Mucosa of rectum (tissue), 2 donors: ENCODE results near the gene EME2.

ENCODE experiments used
- H3K27ac ChIP-seq, 2 donors: one replicate each; pipeline ENCODE4 v1.7.0; 2013; ENCODE audit warnings: inconsistent platforms in 2 of 2, low read depth in 2 of 2, low read length in 2 of 2
- H3K27me3 ChIP-seq, 2 donors: one replicate each; pipeline ENCODE4 v1.7.0; 2013; ENCODE audit warnings: low read length in 2 of 2; ENCODE audit not compliant: control insufficient read depth in 2 of 2, insufficient read depth in 2 of 2
- H3K36me3 ChIP-seq, 2 donors: one replicate each; pipeline ENCODE4 v1.7.0; 2013; ENCODE audit warnings: low read length in 2 of 2; ENCODE audit not compliant: control insufficient read depth in 2 of 2, insufficient read depth in 2 of 2
- H3K4me1 ChIP-seq, 2 donors: one replicate each; pipeline ENCODE4 v1.7.0; 2013; ENCODE audit warnings: low read length in 2 of 2, mild to moderate bottlenecking in 1 of 2; ENCODE audit not compliant: control insufficient read depth in 2 of 2, insufficient read depth in 2 of 2
- H3K4me3 ChIP-seq, 2 donors: one replicate each; pipeline ENCODE4 v1.7.0; 2013; ENCODE audit warnings: low read length in 2 of 2
- H3K9ac ChIP-seq, 2 donors: one replicate each; pipeline ENCODE4 v1.7.0; 2013; ENCODE audit warnings: low read length in 2 of 2, low read depth in 1 of 2, mild to moderate bottlenecking in 1 of 2
- H3K9me3 ChIP-seq, 2 donors: one replicate each; pipeline ENCODE4 v1.7.0; 2013; ENCODE audit warnings: low read length in 2 of 2; ENCODE audit not compliant: control insufficient read depth in 2 of 2
- donor health status: healthy.
- donor health status: Normal muscosa, but diverticular disease.

The EME2 gene

DNA sequence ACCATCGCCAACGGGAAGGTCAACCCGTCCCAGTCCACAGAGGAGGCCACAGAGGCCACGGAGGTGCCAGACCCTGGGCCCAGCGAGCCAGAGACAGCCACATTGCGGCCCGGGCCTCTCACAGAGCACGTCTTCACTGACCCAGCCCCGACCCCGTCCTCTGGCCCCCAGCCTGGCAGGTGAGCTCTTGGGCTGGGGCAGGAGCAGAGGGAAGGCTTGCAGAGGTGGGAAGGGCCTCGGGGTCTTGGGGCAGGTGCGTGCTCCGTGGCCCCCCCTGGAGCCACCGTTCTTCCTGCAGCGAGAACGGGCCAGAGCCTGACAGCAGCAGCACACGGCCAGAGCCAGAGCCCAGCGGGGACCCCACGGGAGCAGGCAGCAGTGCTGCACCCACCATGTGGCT lies 6.4 kb upstream of the EME2 start:
- no peak overlapping the region for H3K27ac ChIP-seq
- no peak overlapping the region for H3K4me3 ChIP-seq
- H3K9ac ChIP-seq: no peak overlapping the region
- peaks cover 9 to 12% of the 10 kb centered on the region in 2 donors for H3K4me1 ChIP-seq
- peaks cover 41 to 46% of the 10 kb centered on the region in 2 donors for H3K36me3 ChIP-seq
- no peaks in the 10 kb centered on the region for H3K9me3 ChIP-seq
- no peaks in the 10 kb centered on the region for H3K27me3 ChIP-seq

DNA sequence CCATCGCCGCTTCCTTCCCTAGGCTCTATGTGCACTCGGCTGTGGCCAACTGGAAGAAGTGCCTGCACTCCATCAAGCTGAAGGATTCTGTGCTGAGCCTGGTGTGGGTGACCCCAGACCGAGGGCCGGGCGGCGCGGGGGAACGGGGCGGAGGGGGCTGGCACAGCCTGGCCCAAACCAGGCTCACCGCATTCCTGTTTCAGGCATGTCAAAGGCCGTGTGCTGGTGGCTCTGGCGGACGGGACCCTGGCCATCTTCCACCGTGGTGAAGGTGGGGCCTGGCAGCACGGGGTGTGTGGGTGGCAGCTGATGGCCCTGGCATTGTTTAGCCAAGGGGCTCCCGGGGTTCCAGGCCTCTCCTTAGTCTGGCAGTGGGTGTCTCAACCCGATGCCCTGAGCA lies 5.9 kb upstream of the EME2 start:
- Histone ChIP-seq H3K4me1 (peaks cover 9 to 12% of the 10 kb centered on the region in 2 donors), H3K36me3 (peaks cover 41 to 45% of the 10 kb centered on the region in 2 donors), H3K9ac (no peak overlapping the region)

GRCh38 chr16:1767116-1767994 lies 5.3 kb upstream of the EME2 start:
- Histone ChIP-seq H3K36me3 (peaks cover 36 to 45% of the 10 kb centered on the region in 2 donors), H3K9me3 (no peaks in the 10 kb centered on the region), H3K27me3 (no peaks in the 10 kb centered on the region), H3K9ac (no peak overlapping the region), H3K4me1 (peaks cover 16 to 19% of the 10 kb centered on the region in 2 donors), H3K27ac (no peak overlapping the region), H3K4me3 (no peak overlapping the region)

More for the DNA sequence above, 5.9 kb upstream of the EME2 start:
- Histone ChIP-seq H3K27ac (no peak overlapping the region), H3K27me3 (no peaks in the 10 kb centered on the region), H3K9me3 (no peaks in the 10 kb centered on the region), H3K4me3 (no peak overlapping the region)

GRCh38 chr16:1768061-1768766 lies 4.4 kb upstream of the EME2 start:
- peaks cover 34 to 42% of the 10 kb centered on the region in 2 donors for H3K36me3 ChIP-seq
- no peak overlapping the region for H3K27ac ChIP-seq
- H3K9me3 ChIP-seq: no peaks in the 10 kb centered on the region
- no peak overlapping the region for H3K9ac ChIP-seq
- peaks cover 16 to 21% of the 10 kb centered on the region in 2 donors for H3K4me1 ChIP-seq
- H3K27me3 ChIP-seq: no peaks in the 10 kb centered on the region
- H3K4me3 ChIP-seq: no peak overlapping the region

GRCh38 chr16:1768767-1769401 lies 3.7 kb upstream of the EME2 start:
- Histone ChIP-seq H3K4me3 (no peak overlapping the region), H3K9me3 (no peaks in the 10 kb centered on the region), H3K27ac (no peak overlapping the region), H3K36me3 (peaks cover 33 to 42% of the 10 kb centered on the region in 2 donors), H3K9ac (no peak overlapping the region), H3K4me1 (peaks cover 18 to 24% of the 10 kb centered on the region in 2 donors), H3K27me3 (no peaks in the 10 kb centered on the region)

DNA sequence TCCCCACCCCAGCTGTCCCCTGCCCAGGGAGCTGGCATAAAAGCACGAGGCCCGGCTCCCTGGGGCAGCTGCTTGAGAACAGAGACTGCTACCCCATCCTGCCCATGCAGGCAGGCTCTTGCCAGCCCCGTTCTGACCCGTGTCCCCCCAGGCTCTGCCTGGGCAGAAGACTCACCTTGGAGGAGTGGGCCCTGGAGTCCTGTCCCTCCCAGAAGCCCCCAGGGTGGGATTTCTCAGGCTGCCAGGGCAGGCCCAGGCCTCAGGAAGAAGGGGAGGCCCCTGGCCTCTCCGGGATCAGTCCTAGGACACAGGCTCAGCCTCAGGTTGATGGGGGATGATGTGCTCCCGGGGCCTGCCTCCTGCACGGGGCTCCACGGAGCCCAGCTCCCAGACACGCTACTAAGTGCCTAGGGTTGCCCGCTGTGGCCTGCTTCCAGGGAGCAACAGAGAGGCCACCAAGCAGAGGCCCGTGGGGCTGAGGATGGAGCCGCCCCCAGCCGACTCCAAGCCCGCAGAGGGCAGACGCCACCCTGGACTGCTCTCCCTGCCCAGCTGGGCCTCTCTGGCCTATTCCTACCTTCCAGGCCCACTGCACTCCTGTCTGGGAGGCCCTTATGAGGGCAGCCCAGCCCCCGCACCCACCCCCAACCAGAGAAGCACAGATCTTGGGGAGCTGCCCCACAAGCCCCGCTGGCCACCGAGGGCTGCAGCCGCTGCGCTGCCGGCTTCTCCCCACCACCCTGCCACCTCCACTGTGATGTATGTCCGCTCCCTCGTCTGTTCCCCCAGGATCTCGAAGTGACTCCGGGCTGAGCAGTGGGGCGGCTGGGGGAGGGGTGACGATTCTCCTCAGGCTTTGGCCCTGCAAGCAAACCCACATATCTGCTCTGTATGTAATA lies 3.0 kb upstream of the EME2 start:
- Histone ChIP-seq H3K36me3 (peaks cover 28 to 35% of the 10 kb centered on the region in 2 donors), H3K9ac (peak overlapping the region in 1 of 2 donors; percentile 41), H3K27me3 (no peaks in the 10 kb centered on the region), H3K4me1 (peaks cover 25 to 32% of the 10 kb centered on the region in 2 donors), H3K9me3 (no peaks in the 10 kb centered on the region), H3K4me3 (peak overlapping the region; percentile 81 to 88), H3K27ac (peak overlapping the region; percentile 50 to 91)

DNA sequence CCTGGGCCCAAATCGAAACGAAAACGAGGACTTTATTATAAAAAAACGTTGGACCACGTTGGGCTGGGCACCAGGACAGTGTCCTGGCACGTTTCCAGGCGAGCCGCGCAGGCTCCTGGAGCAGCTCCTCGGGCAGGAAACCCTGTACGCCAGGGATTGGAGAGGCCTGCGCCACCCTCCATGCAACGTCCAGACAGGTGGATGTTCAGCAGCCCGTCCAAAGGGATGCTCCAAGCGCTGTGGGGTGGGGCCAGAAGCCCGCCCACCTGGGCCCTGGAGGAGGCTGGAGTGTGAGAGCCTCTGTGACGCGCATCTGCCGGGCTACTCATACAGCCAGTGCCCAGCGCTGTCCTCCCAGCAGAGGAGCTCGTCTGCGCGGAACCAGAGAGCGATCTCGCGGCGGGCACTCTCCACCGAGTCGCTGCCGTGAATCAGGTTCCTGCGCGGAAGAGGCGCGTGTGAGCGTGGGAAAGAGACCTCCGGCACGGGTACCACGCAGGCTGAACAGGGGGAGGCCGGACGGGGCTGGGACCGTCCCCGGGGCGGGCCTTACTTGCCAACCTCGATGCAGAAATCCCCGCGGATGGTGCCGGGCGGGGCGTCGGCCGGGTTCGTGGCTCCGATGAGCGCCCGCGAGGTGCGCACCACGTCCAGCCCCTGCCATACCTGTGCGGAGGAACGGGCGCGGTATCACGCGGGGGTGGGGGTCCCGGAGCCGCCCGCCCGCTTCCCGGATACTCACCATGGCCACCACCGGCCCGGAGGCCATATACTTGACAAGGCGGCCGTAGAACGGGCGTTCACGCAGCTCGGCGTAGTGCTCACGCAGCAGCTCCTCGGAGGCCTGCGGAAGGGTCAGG lies 2.1 kb upstream of the EME2 start:
- Histone ChIP-seq H3K4me1 (peaks cover 27 to 34% of the 10 kb centered on the region in 2 donors), H3K9me3 (no peaks in the 10 kb centered on the region), H3K9ac (peak overlapping the region; percentile 41 to 67), H3K27ac (peak overlapping the region; percentile 50 to 91), H3K36me3 (peaks cover 19 to 31% of the 10 kb centered on the region in 2 donors), H3K27me3 (no peaks in the 10 kb centered on the region), H3K4me3 (peak overlapping the region; percentile 81 to 88)

- H3K4me3 ChIP-seq: peak within 1 kb of the TSS; percentile 81 to 88
- peaks cover 27 to 34% of the 10 kb centered on the region in 2 donors for H3K4me1 ChIP-seq
- H3K36me3 ChIP-seq: peaks cover 15 to 33% of the 10 kb centered on the region in 2 donors
- H3K27me3 ChIP-seq: no peaks in the 10 kb centered on the region
- peak within 1 kb of the TSS; percentile 78 to 79 for H3K9ac ChIP-seq
- no peaks in the 10 kb centered on the region for H3K9me3 ChIP-seq
- peak within 1 kb of the TSS; percentile 90 to 91 for H3K27ac ChIP-seq
Observed at GRCh38 chr16:1771188-1771863, 1.3 kb upstream of the EME2 start, which contains the start of gene NME3. TSS of gene NME3 (minus strand) at chr16:1771543. CDS start at chr16:1771534, 9 bp downstream.
